Tibial nerve (tissue), 3 donors: ENCODE measurements around the gene FAM151B.

ENCODE experiments used
- CTCF ChIP-seq, 5 experiments: fragments of 200-600 bp in 3 of 5; fragments of 450-650 bp in 2 of 5; sonication (generic) in 3 of 5; IDR thresholded peaks; one replicate each; pipeline ENCODE4 v1.5.1; 2016 to 2019; ENCODE audit warnings: antibody characterized with exemption in 5 of 5, mild to moderate bottlenecking in 3 of 5, moderate library complexity in 2 of 5
- POLR2A ChIP-seq, 2 donors: fragments of 450-650 bp; IDR thresholded peaks; one replicate each; pipeline ENCODE4 v1.6.1; 2017; ENCODE audit warnings: antibody characterized with exemption in 2 of 2, mild to moderate bottlenecking in 2 of 2, moderate library complexity in 2 of 2

DNA sequence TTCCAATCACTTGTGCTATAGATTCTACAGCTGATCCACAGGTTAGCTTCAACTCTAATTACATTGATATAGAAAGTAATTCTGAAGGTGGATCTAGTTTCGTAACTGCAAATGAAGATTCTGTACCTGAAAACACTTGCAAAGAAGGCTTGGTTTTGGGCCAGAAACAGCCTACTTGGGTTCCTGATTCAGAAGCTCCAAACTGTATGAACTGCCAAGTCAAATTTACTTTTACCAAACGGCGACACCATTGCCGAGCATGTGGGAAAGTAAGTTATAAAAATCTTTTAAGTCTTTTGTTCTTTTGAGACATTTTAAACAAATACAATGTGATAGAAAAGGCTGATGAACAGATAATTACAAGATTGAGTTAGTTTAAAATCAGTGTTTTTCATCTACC lies 49.2 kb upstream of the FAM151B start:
- TF ChIP-seq POLR2A (IDR thresholded peaks at IDR 0.05) (no peak), CTCF (IDR thresholded peaks at IDR 0.05) (no peak)
